Panc1 (cell line): ENCODE results near the gene SCN1B. TPM values are rescaled to one million over a fixed set of nuclear protein-coding genes. Genes with fewer than 3 reads are reported as not detected.

ENCODE experiments used
- ATAC-seq: fragments of 200-7000 bp; cut with Tn5 transposase; 2 replicates; pipeline ENCODE4 v1.9.1; 2020; ENCODE audit warnings: mild to moderate bottlenecking, moderate library complexity
- BruUV-seq: library from RNA; stranded (reverse); fragments of 400-500 nt; replicated peaks from 2 replicates; lab custom pipeline; 2021; lab: Mats Ljungman, UMichigan
- CTCF ChIA-PET: fragments of 300-600 bp; sonication (Branson Sonifier 250); formaldehyde crosslinking; loops from one replicate; lab custom pipeline; 2022; ENCODE audit warnings: antibody characterized with exemption; lab: Charles Lee
- POLR2A ChIA-PET: fragments of 300-600 bp; sonication (Branson Sonifier 250); formaldehyde crosslinking; loops from one replicate; lab custom pipeline; 2022; ENCODE audit warnings: antibody characterized with exemption; lab: Charles Lee
- DNase-seq: peaks from one replicate; pipeline ENCODE4 v3.0.0-alpha.2; 2010; ENCODE audit warnings: low read depth, low spot score
- H3K27ac ChIP-seq: 2 replicates; pipeline ENCODE4 v1.5.1; 2011; ENCODE audit warnings: mild to moderate bottlenecking, low read length, inconsistent platforms
- H3K27me3 ChIP-seq: fragments of 200-500 bp; sonication (Bioruptor generic); 2 replicates; pipeline ENCODE4 v1.6.0; 2014; ENCODE audit warnings: low read length, inconsistent platforms; ENCODE audit not compliant: control insufficient read depth, insufficient read depth
- H3K36me3 ChIP-seq: fragments of 200-500 bp; sonication (Bioruptor generic); 2 replicates; pipeline ENCODE4 v1.5.1; 2014; ENCODE audit warnings: inconsistent platforms, mild to moderate bottlenecking, low read length, moderate library complexity; ENCODE audit not compliant: control insufficient read depth, insufficient read depth
- H3K4me1 ChIP-seq: 2 replicates; pipeline ENCODE4 v1.5.1; 2011; ENCODE audit warnings: inconsistent platforms, mild to moderate bottlenecking, low read length, moderate library complexity; ENCODE audit not compliant: control insufficient read depth, insufficient read depth
- H3K4me3 ChIP-seq, 2 experiments: 2 replicates each; pipeline ENCODE4 v1.5.1; 2011 to 2012; ENCODE audit warnings: low read depth in 2 of 2, low read length in 2 of 2, mild to moderate bottlenecking in 2 of 2, inconsistent platforms in 1 of 2, moderate library complexity in 1 of 2
- H3K9me3 ChIP-seq: fragments of 200-500 bp; sonication (Bioruptor generic); 2 replicates; pipeline ENCODE4 v1.5.1; 2014; ENCODE audit warnings: low read depth, mild to moderate bottlenecking, inconsistent platforms, low read length, moderate library complexity; ENCODE audit not compliant: control insufficient read depth, insufficient read depth
- CTCF ChIP-seq: fragments of 450-650 bp; IDR thresholded peaks from 2 replicates; pipeline ENCODE4 v1.5.1; 2017; ENCODE audit warnings: mild to moderate bottlenecking
- POLR2AphosphoS5 ChIP-seq: IDR thresholded peaks from 2 replicates; pipeline ENCODE4 v1.6.1; 2012; ENCODE audit warnings: mild to moderate bottlenecking, low read depth, low read length, moderate library complexity
- SIN3A ChIP-seq: IDR thresholded peaks from 2 replicates; pipeline ENCODE4 v1.6.1; 2012; ENCODE audit warnings: low read depth, mild to moderate bottlenecking, low read length, moderate library complexity, borderline replicate concordance; ENCODE audit not compliant: insufficient read depth
- TCF7L2 ChIP-seq: IDR thresholded peaks from 2 replicates; pipeline ENCODE4 v1.6.1; 2011; ENCODE audit warnings: mild to moderate bottlenecking, low read depth, low read length, inconsistent platforms
- in situ Hi-C: cut with HindIII; loops from 2 replicates; pipeline ENCODE4 v1.10.0; 2016; ENCODE audit warnings: low sequenced_read_pairs, low pct_unique_long_range_greater_than_20kb
- intact Hi-C: fragments of 100-400 bp; cut with micrococcal nuclease; formaldehyde crosslinking; loops from one replicate; pipeline ENCODE4 v1.10.0; 2022; ENCODE audit not compliant: unreplicated experiment
- total RNA-seq: library from RNA; stranded (reverse); gene quantifications from one replicate; pipeline ENCODE4 v1.2.1, GENCODE V29; 2021; ENCODE audit not compliant: unreplicated experiment
- TF ChIP-seq, protein P1 (sequence below), 2 experiments: IDR thresholded peaks; 2 replicates each; pipeline ENCODE4 v1.6.1; 2011 to 2012; ENCODE audit warnings: low read depth in 2 of 2, control low read depth in 1 of 2, low read length in 1 of 2, mild to moderate bottlenecking in 1 of 2, moderate library complexity in 1 of 2; ENCODE audit not compliant: insufficient read depth in 1 of 2

Gene SCN1B
- total RNA-seq, 1 experiment from 2014 or later, result 4.6 TPM

DNA sequence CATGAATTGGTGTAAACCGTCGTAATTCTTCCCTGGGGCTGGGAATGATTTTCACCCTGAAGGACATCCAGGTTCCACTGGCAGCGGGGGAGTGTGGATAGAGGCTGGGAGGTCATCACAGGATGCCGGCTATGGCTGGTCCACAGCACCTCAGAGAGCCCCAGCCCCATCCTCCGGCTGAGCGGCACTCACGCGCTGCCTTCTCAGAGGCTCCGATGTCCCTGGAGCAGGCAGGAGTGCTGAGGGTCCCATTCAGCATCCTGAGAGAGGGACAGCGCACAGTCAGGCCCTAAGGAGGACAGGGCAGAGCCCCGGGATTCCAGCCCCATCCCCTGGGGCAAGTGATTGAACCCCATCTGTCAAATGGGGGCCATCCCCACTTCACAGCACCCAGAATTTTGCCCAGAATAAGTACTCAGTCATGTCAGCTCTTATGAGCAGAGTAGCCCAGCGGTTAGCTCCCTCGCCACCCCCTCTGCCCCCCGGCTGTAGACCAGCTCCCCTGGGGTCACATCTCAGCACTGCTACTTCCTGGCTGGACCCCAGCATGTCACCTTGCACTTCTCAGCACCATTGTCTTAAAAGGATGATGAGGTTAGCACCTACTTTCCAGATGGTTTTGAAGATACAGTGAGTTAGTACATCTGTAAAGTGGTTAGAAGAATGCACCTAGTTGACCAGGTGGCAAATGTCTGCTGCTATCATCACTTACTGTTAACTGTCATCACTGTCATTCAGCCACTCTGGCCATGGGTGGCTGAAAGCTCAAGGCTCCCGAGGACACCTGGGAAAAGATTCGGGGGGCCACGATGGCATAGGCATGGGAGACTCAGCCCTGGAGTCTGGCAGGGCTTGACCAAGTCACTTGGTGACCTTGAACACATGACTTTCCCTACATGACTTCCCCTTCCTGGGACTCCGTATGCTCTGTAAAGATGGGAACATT, 18.3 kb upstream of the SCN1B start:
- ChIA-PET POLR2A (no interaction called here), CTCF (no interaction called here)
- Histone ChIP-seq H3K4me3 (no peak overlapping the region), H3K4me1 (no peaks in the 10 kb centered on the region), H3K27ac (no peak overlapping the region), H3K36me3 (no peaks in the 10 kb centered on the region), H3K9me3 (no peaks in the 10 kb centered on the region), H3K27me3 (no peaks in the 10 kb centered on the region)
- in situ Hi-C loops (no loop called here), intact Hi-C loops (loop anchor here (5.0 kb wide), 1 partner anchor 40 kb away; no protein-coding TSS in a partner anchor)
- no TSS peak for BruUV-seq
- ATAC-seq (no peak), DNase-seq (no peak)
- TF ChIP-seq POLR2AphosphoS5 (no peak), SIN3A (no peak), CTCF (no peak), TCF7L2 (no peak)
- TF ChIP-seq, protein P1, sequence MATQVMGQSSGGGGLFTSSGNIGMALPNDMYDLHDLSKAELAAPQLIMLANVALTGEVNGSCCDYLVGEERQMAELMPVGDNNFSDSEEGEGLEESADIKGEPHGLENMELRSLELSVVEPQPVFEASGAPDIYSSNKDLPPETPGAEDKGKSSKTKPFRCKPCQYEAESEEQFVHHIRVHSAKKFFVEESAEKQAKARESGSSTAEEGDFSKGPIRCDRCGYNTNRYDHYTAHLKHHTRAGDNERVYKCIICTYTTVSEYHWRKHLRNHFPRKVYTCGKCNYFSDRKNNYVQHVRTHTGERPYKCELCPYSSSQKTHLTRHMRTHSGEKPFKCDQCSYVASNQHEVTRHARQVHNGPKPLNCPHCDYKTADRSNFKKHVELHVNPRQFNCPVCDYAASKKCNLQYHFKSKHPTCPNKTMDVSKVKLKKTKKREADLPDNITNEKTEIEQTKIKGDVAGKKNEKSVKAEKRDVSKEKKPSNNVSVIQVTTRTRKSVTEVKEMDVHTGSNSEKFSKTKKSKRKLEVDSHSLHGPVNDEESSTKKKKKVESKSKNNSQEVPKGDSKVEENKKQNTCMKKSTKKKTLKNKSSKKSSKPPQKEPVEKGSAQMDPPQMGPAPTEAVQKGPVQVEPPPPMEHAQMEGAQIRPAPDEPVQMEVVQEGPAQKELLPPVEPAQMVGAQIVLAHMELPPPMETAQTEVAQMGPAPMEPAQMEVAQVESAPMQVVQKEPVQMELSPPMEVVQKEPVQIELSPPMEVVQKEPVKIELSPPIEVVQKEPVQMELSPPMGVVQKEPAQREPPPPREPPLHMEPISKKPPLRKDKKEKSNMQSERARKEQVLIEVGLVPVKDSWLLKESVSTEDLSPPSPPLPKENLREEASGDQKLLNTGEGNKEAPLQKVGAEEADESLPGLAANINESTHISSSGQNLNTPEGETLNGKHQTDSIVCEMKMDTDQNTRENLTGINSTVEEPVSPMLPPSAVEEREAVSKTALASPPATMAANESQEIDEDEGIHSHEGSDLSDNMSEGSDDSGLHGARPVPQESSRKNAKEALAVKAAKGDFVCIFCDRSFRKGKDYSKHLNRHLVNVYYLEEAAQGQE (IDR thresholded peaks at IDR 0.05; ENCODE audit: insufficient read depth in 1 of 2, low read depth in 2 of 2, low read length in 1 of 2), result no peak

GRCh38 chr19:35013041-35013819, 17.0 kb upstream of the SCN1B start:
- H3K9me3 ChIP-seq, result no peaks in the 10 kb centered on the region
- no peaks in the 10 kb centered on the region for H3K4me1 ChIP-seq
- H3K27ac ChIP-seq, result no peak overlapping the region
- DNase-seq (peak; percentile 32), ATAC-seq (peak; percentile 81)
- no peaks in the 10 kb centered on the region for H3K36me3 ChIP-seq
- in situ Hi-C loops (no loop called here), intact Hi-C loops (loop anchor here (5.0 kb wide), 1 partner anchor 41 kb away; no protein-coding TSS in a partner anchor)
- CTCF ChIA-PET, result no interaction called here
- no peak overlapping the region for H3K4me3 ChIP-seq
- TF ChIP-seq POLR2AphosphoS5 (no peak), CTCF (peak; percentile 98)
- no peaks in the 10 kb centered on the region for H3K27me3 ChIP-seq
- no TSS peak for BruUV-seq
- POLR2A ChIA-PET, result interaction anchor here (0.6 kb wide), 1 partner anchor 32 kb away, joined by 3 read pairs; no protein-coding TSS in a partner anchor
